Measurements from ENCODE around the gene GNRHR.
"Not testable (repeated sequence)": the region's sequence is repeated elsewhere in the genome, so short reads cannot be mapped to it uniquely, and the experiment has no call there.

The GNRHR gene

GRCh38 chr4:67754288-67754687 is at the start of gene GNRHR:
GNRHR (minus strand) TSS chr4:67754388; CDS start chr4:67754335, 53 bp downstream.
- no peak for DNase-seq

GRCh38 chr4:67796810-67797209 is 42.6 kb upstream of the GNRHR start:
- DNase-seq, result no peak

DNA sequence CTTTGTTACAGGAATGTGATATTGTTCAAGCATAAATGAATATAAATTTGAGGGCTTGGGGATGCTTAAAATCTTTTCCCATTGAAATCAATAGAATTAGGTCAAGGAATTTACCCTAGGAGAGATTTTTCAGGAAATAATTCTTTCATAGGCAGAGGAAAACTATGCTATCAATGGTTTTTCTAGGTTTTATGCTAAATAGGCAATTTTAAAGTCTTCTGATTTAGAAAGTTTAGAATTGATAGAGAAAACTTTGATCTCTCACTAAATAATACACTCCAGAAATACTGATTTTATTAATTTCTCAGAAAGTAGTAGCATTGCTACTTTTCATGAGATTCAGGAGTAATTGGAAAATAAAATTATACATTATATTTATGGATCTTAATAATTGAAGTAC is 36.5 kb upstream of the GNRHR start:
- no peak for DNase-seq

GRCh38 chr4:67787311-67787710 is 33.1 kb upstream of the GNRHR start:
- DNase-seq, result no peak

DNA sequence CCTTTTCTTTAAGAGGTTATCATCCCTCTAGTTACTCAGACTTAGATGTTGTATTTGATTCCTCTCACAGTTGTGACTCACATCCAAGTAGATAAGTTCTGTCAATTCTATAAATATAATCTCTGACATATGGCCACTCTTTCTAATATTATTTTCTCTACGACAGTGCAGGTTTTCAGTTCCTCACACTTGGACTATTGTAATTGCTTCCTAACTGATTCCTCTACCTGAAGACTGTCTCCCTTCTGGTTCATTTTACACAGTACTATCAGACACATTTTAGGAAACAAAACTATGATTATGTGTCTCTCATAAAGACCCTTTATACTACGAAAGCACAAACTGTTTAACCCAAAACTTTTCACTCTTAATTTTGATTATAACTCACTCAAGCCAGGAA is 31.3 kb upstream of the GNRHR start:
- no peak for DNase-seq

DNA sequence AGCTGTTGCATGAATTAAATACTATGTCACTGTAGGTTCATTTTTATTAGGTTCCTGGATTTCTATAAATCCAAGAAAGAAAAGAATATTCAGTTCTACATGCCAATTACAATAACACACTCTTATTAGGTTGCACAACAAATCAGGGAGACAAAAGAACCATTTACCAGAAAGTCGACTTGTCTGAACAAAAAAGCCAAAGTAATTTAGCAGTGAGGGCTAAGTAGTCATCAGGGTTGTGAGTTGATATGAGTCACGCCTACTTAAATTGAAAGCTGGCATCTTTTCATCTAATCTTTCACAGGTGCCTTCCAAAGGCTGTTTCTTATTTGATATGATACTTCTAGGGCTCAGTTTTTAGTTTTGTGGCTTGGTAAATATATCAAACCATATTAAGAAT is 25.4 kb upstream of the GNRHR start:
- DNase-seq, result no peak

- DNase-seq, result no peak
Observed at GRCh38 chr4:67776746-67777145, 22.6 kb upstream of the GNRHR start.

GRCh38 chr4:67770422-67770821 is 16.2 kb upstream of the GNRHR start:
- no peak for DNase-seq

DNA sequence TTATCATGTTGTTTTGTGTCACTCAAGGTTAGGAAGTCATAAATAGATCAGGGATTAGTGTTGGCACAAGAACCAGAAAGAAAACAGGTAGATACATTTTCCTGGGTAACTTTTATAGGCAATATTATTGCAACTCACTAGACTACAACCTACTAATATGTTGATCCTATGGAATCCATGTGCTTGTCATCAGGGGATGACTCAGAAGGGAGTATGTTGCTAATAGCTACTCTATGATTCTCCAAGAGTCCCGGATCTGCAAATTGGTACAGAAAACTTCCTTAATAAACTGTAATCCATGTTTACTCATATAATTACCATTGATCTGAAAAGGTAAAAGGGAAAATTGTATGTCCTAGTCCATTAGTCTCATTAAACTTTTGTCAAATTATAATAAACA is 11.7 kb upstream of the GNRHR start:
- DNase-seq, result no peak

GRCh38 chr4:67765401-67765800 is 11.2 kb upstream of the GNRHR start:
- DNase-seq, result no peak

GRCh38 chr4:67764183-67764582 is 10.0 kb upstream of the GNRHR start:
- no peak for DNase-seq

DNA sequence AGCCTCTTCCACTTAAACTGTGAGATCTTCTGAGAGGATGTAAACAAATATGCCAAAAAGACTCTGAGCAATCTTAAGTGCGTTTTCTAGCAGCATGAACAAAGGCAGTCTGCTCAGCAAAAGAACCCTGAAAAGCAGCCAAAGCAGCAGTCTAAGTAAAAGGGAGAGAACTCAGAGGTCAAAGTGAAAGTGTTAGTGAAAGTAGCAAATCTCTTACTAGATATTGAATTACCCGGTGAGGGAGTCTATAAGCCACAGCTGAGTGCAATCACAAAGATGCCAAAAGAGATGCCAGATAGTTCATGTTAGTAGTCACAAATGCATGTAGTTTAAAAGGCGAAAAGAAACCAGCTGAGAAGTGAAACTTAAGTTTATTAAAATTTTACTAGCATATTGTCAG is 7.9 kb upstream of the GNRHR start:
- DNase-seq, result no peak

DNA sequence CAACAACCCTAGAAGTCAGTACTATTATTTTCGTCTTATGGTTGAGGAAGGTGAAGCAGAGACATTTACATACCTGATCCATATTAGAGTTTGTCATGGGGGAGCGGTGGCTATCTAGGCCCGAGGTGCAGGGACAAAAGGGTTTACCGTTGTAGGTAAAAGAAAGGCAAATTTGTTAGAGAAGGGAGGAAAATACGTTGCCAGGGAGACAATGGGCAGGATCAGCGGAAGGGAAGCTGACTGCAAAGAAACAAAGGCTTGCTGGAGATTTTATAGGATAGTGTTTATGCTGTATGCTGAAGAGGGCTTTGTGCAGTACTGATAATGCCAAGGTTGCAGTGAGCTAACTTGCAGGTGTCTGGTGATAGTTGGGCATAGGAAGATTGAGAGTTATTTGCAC is 2.8 kb upstream of the GNRHR start:
- not testable (repeated sequence) for DNase-seq

DNA sequence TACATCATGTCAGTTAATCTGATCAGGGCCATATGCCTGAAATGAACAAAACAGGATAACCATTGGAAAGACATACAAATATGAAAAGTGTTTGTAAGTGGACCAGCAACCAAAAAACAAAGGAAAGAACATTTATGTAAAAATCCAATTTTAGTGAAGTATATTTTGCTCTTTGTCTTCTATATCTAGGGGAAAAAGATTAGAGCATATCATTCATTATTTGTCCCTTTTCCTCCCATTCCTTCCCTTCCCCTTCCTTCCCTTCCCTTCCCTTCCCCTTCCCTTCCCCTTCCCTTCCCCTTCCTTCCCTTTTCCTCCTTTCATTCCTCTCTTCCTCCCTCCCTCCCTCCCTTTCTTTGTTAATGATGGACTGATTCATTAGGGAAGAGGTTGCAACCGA is 1.8 kb upstream of the GNRHR start:
- DNase-seq, result no peak

DNA sequence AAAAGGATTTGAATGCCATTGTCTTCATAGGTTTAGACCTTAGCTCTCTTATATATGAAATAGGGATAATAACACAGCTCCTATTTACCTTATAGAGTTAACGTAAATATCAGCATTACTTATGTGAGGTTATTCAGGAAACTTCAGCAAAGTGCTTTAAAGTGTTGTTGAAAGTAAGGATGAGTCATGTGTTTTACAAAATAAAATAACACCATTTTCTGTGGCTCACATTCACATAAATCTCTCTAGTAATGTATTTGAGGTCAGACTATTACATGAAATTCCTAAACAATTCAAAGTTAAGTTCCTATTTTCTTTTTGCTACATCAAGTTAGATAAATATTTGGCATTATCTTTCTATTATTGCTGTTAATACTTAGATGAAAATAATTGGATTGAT is 2.9 kb downstream of the GNRHR start:
- DNase-seq, result no peak

GRCh38 chr4:67750691-67751090 is 3.5 kb downstream of the GNRHR start:
- DNase-seq, result no peak

GRCh38 chr4:67749286-67749685 is 4.9 kb downstream of the GNRHR start:
- no peak for DNase-seq

GRCh38 chr4:67746797-67747495 is 7.2 kb downstream of the GNRHR start:
- no peak for DNase-seq

DNA sequence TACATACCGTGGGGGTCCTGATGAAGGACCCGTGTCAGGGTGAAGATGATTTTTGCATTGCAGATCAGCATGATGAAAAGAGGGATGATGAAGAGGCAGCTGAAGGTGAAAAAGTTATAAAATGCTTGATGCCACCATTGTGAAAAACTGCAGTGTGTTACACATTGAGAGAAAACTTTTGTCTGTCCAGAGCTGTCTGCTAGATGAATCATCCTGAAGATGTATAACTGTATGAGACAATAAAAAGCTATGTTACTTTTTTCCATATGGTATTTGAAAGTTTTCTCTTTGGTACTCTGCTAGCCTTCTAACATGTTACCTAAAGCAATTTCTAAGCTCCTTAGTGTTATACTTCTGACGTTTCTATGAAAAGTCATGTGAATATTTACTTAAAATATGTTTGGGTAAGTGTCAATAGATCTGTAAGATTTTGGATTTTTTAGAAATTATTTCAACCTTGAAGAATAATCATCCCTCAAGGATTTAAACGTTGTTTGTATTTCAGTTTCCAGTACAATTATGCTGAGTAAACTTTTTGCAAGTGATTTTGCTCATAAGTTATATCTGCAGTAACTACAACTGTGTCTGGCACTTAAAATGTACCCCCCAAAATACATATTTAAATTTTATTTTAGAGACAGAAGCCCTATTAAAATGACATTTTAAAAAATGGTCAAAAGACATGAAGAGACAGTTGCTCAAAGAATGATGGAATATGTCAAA is 9.5 kb downstream of the GNRHR start:
- DNase-seq, result no peak

GRCh38 chr4:67743194-67743593 is 11.0 kb downstream of the GNRHR start:
- no peak for DNase-seq

- DNase-seq, result no peak
Observed at GRCh38 chr4:67736262-67736661, 17.9 kb downstream of the GNRHR start.

DNA sequence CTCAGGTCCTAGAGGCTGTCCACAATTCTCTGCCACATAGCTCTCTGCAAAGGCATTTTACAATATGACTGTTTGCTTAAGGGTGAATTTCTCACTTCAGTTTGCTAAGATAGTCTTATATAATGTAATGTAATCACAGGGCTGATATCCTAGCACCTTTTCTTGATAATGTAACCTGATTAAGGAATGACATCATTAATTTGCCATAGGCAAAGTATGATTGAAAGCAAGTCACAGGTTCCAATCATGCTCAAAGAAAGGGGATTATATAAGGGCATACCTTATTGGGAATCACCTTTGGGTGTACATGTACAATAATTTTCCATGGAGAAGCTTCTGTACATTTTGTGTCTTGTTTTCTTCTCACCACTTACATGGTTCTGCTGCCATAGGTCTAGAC is 18.9 kb downstream of the GNRHR start:
- DNase-seq, result no peak

GRCh38 chr4:67730511-67730910 is 23.7 kb downstream of the GNRHR start:
- DNase-seq, result not testable (repeated sequence)

GRCh38 chr4:67727124-67727850 is 26.9 kb downstream of the GNRHR start:
- no peak for DNase-seq
